GM18870 (cell line): ENCODE measurements around the gene RGS12.

Experiments
- ATAC-seq: cut with Tn5 transposase; IDR thresholded peaks from one replicate; pipeline ENCODE4 v1.9.1; 2021; ENCODE audit warnings: moderate library complexity; ENCODE audit not compliant: unreplicated experiment

Gene RGS12

DNA sequence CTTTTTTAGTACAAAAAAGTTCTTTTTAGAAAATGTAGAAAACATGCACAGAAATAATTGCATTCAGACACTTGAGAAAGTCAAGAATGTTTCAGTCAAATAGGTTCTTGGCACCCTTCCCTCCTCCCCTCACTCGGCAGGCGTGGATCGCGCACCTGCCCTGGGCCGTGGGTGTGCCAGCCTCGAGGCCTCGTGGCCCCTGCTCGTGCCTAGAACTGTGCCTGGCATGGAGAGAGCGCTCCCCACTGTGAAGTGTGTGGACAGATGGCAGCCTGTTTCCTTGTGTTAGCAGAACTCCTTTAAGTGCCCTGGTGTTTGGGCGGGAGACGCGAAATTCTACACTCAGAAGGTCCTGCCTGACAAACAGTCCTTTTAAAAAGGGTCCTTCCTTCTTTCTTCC lies 14.7 kb downstream of the RGS12 start:
- no peak for ATAC-seq

DNA sequence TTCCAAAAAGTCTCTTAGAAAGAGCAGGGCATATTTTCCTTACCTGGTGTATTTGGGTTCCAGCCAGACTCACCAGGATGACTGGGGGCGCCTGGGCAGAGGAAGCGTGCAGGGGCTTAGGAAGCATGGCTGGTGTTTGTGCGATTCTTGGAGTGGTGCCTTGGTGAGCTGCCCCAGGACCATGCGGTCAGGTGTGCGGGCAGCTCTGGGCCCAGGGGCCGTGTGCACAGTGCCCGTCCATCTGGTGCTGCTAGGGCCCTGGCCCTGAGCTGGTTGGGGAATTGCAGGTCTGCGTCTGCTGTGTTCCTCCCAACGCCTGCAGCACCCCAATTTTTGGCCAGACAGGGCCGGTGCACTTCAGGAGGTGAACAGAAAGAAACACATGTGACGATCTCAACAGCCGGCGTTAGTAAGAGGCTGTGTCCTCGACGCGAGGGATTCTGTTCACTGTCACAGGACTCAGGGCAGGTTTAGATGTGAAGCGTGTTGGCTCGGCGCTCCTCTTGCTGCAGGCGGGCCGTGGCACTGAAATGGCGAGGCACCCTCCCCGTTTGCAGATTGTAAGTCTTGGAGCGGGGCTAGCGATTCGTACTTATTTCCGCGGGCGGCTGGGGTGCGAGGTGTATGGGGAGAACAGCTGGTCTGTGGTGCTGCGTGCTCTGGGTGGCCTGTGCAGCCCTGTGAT lies 15.2 kb downstream of the RGS12 start:
- no peak for ATAC-seq

DNA sequence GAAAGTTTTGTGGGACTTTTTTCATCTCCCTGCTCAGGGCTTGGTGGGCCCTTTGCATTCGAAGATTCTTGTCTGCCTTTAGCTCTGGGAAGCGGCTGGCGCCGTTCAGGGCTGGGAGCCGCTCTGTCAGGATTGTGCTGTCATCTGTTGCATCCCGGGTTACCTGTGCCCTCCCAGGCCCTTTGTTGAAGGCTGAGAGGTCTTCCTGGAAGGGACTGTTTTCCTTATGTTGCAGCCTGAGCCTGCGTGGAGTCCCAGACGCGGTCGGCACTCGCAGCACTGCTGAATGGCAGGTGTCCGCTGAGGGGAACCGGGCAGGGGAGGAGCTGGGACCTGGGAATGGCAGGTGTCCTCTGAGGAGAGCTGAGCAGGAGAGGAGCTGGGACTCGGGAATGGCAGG lies 15.9 kb downstream of the RGS12 start:
- ATAC-seq = no peak

DNA sequence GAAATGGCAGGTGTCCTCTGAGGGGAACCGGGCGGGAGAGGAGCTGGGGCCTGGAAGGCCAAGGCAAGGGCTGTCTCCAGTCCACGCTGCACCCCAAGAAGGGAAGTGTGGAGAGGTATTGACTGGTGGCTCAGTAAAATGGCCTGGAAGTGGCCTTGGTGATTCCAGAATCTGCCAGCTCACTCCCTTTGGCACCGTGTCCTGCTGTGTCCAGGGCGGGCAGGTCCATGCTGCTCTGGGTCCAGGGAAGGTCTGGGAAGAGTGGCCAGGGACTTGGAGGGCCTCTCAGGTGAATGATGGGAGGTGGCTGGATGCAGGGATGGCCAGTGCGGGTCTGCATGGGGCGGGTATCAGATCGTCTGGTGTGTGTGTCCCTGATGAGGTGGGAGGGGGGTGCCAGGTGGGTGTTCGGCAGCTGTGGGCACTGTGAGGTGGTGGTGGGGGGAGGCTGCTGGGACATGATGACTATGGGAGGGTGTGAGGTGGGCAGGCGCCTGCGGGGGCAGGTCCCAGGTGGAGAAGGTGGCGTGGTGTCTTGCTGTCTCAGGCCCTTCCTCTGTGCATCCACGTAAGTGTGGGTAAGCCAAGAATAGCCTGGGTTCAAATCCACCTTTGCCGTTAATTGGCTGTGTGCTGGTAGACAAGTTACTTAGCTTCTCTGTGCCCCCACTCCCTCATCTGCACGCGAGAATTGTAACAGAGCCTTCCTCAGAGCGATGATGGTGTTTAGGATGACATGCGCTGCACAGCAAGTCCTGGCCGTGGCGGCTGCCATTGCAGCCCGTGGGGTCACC lies 17.7 kb downstream of the RGS12 start:
- no peak for ATAC-seq

DNA sequence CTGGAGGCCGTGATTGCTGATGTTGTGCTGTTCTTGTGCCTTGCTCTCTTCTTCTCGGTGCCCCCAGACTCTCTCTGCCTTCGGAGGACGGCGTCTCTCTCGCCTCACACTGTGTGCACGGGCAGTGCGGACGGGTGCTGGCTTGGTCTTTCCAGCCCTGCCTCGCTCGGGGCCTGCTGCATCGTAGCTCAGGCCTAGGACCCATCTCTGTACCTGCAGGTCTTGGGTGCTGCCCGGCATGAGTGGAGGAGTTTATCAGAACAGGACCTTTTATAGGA lies 18.2 kb downstream of the RGS12 start:
- no peak for ATAC-seq

DNA sequence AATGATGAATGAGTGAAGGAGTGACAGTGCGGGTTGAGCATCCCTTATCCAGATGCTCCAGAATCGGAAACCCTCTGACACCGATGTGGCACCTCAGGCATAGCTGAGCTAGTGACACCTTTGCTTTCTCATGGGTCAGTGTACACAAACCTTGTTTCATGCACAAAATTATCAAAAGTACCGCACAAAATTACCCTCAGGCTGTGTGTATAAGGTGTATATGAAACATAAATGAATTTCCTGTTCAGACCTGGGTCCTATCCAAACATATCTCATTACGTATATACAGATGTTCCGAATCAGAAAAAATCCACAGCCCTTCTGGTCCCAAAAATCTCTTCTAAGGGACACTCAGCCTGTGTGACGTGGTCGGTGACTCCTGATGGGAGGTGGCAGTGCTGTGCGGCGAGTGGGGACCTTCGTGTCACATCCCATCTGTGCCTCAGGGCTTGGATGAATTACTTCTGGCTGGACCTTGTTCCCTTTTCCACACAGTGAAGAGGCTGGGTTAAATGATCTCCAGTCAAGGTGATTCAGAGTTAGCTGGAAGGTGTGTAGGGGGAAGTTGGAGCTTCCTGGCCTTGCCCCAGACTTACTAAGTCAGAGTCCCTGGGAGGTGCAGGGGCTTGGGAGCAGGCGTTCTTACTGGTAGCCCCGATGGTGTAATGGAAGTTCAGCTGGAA lies 18.8 kb downstream of the RGS12 start:
- no peak for ATAC-seq

DNA sequence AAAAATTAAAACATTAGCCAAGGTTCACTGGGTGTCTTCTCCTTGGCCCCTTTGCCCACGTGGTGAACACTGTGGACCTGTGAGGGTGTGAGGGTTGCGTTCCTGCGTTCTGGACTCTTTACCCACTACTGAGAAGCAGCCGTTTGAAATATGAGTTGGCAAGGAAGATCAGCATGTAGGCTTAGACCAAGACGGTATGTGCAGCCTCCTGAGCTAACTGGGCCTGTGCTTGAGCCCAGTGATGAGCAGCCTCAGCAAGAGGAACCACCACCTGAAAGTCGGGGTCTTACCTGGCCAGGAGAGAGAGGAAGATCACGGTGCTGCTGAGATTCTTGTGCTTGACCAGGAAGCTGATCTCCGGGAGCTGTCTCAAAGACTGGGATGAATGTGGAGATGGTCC lies 19.5 kb downstream of the RGS12 start:
- ATAC-seq = no peak

DNA sequence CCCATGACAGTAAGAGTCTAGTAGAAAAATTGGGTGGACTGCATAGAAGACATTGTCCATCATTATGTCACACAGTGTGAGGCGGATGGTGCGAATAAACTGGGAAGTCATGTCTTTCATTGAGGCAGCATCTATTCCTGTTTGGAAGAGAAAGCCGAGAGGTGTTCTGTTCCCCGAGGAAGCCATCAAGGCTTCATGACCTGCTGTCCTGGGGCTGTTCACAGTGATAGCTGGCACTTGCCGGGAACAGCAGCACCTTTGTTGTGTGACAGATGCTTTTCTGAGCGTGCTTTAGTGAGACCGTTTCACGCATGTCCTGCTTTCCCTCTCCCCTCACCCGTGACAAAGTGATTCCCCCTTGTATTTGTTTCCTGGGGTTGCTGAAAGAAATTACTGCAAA lies 20.3 kb downstream of the RGS12 start:
- ATAC-seq = no peak

DNA sequence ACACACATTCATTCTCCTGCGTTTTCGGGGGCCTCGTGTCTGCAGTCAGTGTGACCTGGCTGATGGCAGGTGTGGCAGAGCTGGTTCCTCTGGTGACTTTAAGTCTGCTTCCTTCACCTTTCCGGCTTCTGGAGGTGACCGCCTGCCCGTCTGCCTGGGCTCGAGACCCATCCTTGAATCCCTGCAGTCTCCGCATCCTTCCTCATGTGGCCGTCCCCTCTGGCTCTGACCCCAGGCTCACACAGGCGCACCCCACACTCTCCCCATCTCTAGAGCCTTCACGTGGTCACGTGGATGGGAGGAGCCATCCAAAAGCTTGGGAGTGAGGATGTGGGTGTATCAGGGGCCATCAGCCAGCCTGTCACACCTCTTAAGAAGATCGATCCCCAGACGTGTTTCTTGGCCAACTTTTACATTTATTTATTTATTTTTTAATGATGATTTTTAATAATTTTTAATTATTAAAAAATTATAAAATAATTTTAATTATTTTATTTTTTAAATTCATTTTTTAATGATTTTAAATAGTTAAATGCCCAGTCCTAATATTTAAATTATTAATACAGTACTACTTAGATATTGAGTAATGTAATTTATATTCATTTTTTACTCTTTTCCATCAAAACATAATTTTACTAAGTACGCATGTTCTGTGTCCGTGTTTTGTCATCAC lies 20.9 kb downstream of the RGS12 start:
- ATAC-seq = no peak

DNA sequence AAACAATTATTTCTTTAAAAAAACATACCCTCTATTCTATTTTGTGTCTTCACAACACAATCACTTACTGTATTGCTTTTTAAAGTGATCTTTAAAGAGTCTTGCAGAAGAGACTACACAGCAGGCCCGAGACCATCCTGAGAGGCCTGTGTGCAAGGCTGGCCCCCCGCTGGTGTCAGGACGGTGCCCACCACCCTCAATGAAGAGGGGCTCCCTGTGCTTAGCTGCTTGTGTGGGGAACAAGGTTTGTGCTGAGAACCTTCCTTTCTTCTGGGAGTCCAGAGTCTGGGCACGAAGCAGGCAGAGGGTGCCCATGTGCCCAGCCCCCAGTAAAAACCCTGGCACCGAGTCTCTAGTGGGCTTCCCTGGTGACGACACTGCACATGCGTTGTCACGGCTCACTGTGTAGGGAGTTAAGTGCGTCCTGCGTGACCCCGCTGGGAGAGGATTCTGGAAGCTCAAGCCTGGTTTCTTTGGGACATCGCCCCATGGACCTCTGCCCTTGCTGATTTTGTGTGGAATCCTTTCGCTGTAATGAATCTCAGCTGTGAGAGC lies 22.0 kb downstream of the RGS12 start:
- no peak for ATAC-seq

DNA sequence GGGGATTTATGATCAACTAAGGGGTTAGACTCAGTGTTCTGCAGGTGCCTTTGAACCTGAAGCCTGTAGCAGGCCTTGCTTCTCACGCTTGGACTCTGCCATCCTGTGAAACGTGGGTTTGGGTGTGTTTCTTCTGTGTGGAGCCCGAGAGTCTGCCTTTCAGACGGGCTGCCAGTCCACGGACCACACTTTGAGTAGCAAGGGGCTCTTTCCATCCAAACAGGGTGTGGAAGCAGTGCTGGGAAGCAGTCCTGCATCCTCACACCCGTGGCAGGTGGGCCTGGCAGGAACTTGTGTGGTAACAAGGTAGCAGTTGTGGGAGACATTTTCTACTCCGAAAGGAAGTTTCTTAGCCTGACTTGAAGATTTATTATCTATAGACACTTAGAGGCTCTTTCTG lies 22.7 kb downstream of the RGS12 start:
- ATAC-seq = no peak

DNA sequence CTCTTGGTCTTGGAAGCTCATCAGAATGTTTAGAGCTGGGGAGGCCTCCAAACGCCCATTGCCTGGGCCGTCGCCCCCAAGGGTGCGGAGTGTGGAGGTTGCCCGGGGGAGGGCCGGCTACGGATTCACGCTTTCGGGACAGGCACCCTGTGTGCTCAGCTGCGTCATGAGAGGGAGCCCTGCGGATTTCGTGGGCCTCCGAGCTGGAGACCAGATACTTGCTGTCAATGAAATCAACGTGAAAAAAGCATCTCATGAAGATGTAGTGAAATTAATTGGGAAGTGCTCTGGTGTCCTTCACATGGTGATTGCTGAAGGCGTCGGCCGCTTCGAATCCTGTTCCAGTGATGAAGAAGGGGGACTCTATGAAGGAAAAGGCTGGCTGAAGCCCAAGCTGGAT lies 23.3 kb downstream of the RGS12 start:
- ATAC-seq = no peak

DNA sequence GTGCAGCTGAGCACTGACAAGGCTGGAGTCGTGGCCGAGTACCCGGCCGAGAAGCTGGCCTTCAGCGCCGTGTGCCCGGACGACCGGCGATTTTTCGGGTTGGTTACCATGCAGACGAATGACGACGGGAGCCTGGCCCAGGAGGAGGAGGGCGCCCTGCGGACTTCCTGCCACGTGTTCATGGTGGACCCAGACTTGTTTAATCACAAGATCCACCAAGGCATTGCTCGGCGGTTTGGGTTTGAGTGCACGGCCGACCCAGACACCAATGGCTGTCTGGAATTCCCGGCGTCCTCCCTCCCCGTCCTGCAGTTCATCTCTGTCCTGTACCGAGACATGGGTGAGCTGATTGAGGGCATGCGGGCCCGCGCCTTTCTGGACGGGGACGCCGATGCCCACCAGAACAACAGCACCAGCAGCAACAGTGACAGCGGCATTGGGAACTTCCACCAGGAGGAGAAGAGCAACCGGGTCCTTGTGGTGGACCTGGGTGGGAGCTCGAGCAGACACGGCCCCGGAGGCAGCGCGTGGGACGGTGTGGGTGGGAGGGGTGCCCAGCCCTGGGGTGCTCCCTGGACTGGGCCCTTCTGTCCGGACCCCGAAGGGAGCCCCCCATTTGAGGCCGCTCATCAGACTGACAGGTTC lies 24.3 kb downstream of the RGS12 start:
- no peak for ATAC-seq

DNA sequence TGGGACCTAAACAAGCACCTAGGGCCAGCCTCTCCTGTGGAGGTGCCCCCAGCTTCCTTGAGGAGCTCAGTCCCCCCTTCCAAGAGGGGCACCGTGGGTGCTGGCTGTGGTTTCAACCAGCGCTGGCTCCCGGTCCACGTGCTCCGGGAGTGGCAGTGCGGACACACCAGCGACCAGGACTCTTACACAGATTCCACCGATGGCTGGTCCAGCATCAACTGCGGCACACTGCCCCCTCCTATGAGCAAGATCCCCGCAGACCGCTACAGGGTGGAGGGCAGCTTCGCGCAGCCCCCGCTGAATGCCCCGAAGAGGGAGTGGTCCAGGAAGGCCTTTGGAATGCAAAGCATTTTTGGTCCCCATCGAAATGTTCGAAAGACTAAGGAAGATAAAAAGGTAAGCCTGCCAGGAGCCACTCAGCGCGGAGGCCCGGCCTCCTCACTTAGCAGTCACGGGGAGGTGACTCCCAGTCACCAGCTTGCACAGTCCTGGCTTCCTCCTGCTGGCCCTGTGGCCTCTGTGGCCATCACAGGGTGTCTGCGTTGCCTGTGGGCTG lies 24.9 kb downstream of the RGS12 start:
- no peak for ATAC-seq

DNA sequence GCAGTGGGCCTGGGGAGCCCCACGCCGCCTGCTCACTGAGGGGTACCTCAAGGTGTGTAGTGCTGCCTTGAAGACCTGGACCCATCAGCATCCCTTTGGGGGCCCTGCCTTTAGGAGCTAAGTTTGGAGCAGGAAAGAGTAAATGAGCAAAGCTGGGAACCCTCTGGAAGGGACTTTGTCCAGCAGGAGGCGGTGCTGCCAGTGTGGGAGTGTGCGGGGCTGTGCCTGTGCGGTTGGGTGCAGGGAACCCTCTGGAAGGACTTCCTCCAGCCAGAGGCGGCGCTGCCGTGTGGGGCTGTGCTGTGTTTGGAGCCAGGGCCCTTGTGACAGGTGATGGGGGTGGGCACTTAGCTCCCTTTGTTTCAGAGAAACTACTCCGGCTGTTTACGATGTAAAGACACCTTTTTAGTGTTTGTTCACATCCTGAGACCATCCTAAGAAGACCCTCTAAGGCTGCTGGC lies 25.8 kb downstream of the RGS12 start:
- no peak for ATAC-seq

DNA sequence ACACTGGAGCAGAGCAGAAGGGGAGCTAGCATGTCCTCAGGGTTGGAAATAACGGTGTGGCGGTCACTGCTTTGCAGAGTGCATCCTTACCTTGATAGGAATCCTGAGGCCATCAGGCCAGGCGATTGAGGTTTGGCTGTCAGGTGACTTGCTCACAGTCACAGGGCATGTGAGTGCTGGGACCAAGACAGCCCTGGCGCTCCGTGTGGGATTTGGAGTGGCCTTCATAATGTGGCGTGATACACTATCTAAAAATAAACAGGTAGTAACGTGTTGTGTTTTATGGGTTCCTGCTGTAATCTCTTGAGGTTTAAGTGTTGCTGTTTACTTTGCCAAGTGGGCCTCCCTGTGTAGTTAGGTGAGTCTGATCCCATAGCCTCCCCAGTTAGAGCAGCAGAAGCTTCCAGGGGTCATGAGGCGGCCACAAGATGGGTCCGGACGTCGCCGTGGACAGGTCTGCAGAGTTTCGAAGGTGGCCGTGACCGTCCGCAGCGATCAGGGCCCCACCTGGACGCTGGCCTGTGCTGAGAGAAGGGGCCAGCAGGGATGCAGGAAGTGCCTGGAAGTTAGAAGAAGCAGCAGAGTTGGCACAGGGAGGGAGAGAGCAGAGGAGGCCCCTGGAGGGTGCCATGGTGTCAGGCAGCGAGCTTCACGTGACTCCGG lies 27.7 kb downstream of the RGS12 start:
- no peak for ATAC-seq

DNA sequence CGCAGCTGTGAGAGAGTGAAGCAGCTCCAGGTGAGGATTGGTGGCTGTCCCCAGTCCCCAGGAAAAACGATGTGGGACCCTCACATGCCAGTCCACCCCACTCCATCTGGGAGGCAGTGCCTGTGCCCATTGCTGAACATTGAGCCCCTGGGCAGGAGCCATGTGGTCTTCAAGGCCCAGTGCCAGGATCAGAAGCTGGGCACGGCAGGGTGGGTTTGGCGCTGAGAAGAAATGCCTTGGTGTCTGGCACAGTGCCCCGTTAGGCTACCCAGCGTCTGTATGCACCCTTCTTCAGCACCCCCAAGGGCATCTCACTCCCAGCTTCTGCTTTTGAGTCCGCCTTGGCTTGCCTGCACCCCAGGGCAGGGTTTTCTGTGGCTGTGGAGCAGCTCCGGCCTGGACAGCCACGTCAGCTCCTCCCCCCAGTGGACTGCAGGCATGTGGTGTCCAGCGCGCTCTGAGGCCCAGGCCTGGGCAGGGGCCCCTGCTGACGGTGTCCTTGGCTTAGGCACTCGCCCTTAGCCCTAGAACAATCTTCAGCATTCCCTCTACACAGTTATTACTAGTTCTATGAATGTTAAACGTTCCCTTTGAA lies 28.6 kb downstream of the RGS12 start:
- no peak for ATAC-seq

DNA sequence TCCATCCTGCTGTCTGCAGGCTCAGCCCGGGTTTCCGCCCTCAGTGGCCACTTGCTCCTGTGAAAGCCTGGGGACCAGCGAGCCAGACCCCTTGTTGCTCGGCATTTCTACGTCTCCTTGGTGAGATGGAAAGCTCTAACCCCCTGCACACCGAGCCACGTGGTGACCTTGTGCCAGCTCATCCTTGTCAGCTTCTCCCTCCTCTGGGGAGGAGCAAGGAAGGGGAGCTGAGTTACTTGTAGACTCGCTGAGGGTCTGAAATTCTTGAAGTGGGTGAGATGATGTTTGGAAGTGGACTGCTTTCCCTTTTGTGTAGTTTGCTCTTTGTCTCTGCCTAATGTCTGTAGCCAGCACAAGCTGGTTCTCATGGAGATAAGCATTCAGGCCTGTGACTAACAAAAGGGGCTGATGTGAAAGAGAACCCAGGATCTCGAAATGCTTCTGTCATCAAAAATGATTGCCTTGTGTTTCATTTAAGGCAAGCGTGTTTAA lies 29.3 kb downstream of the RGS12 start:
- ATAC-seq = no peak

DNA sequence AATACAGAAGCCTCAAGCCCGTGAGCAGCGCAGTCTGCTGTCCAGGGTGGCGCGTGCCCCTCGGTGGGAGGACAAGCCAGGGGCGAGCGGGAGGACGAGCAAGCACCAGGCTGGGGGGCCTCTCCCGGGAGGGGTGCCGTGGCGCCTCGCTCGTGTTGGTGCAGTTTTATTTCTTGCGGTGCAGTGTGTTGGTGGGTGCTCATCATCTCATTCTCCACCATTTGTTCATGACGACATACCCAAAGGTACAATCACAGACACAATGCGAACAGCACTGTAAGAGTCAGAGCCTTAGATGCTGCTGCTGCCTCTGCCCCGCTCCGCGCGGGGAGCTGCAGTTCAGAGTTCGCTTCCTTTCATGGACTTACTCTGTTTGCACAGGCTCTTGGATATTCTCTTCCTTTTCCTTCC lies 30.3 kb downstream of the RGS12 start:
- no peak for ATAC-seq
